SK-N-SH (cell line): ENCODE results near the gene IFNLR1. TPM values are rescaled to one million over a fixed set of nuclear protein-coding genes. Genes with fewer than 3 reads are reported as not detected.

Experiments used
- CTCF ChIA-PET: fragments of 300-600, 350-600 bp; formaldehyde crosslinking; extraction: SDS; loops from one replicate; lab custom pipeline; 2021; lab: Yijun Ruan, JAX
- POLR2A ChIA-PET: fragments of 350-600 bp; sonication (Branson Sonifier 250); formaldehyde crosslinking; extraction: SDS; loops from one replicate; lab custom pipeline; 2020; ENCODE audit warnings: antibody characterized with exemption, inconsistent platforms; lab: Yijun Ruan, JAX
- DNase-seq: peaks from one replicate; pipeline ENCODE4 v3.0.0; 2012
- H2AFZ ChIP-seq: fragments of 200-600 bp; sonication (generic); 2 replicates; pipeline ENCODE4 v1.8.1; 2016; ENCODE audit warnings: antibody characterized with exemption, mild to moderate bottlenecking, low read depth
- H3F3A ChIP-seq: fragments of 200-600 bp; sonication (generic); replicated peaks from 2 replicates; pipeline ENCODE3; 2016; ENCODE audit warnings: antibody characterized with exemption, mild to moderate bottlenecking; ENCODE audit not compliant: insufficient read depth
- H3K27ac ChIP-seq, 2 experiments: fragments of 200-500 bp in 1 of 2; fragments of 200-600 bp in 1 of 2; sonication (Bioruptor generic) in 1 of 2; sonication (generic), shearing (Covaris generic) in 1 of 2; 2 replicates each; pipeline versions ENCODE4 v1.5.1 to v1.6.1; 2014 to 2016; ENCODE audit warnings: low read depth in 2 of 2, inconsistent platforms in 1 of 2, low read length in 1 of 2, mild to moderate bottlenecking in 1 of 2, mixed read lengths in 1 of 2
- H3K27me3 ChIP-seq: fragments of 200-600 bp; sonication (generic), shearing (Covaris generic); 2 replicates; pipeline ENCODE4 v1.6.1; 2016; ENCODE audit warnings: mixed run types; ENCODE audit not compliant: insufficient read depth
- H3K36me3 ChIP-seq, 2 experiments: fragments of 200-500 bp in 1 of 2; fragments of 200-600 bp in 1 of 2; sonication (Bioruptor generic) in 1 of 2; sonication (generic) in 1 of 2; replicated peaks in 1 of 2; 2 replicates each; pipeline versions ENCODE3 to v1.5.1; 2014 to 2016; ENCODE audit warnings: low read length in 1 of 2, mild to moderate bottlenecking in 1 of 2; ENCODE audit not compliant: insufficient read depth in 2 of 2, control insufficient read depth in 1 of 2
- H3K4me1 ChIP-seq, 2 experiments: fragments of 200-500 bp in 1 of 2; fragments of 200-600 bp in 1 of 2; sonication (Bioruptor generic) in 1 of 2; sonication (generic), shearing (Covaris generic) in 1 of 2; 2 replicates each; pipeline versions ENCODE4 v1.5.1 to v1.6.1; 2014 to 2016; ENCODE audit warnings: low read depth in 1 of 2, low read length in 1 of 2, mixed run types in 1 of 2; ENCODE audit not compliant: insufficient read depth in 2 of 2, control insufficient read depth in 1 of 2
- H3K4me2 ChIP-seq: fragments of 200-600 bp; sonication (generic), shearing (Covaris generic); 2 replicates; pipeline ENCODE4 v1.6.1; 2017; ENCODE audit warnings: mixed run types
- H3K4me3 ChIP-seq, 2 experiments: fragments of 200-500 bp in 1 of 2; fragments of 200-600 bp in 1 of 2; sonication (Bioruptor generic) in 1 of 2; sonication (generic), shearing (Covaris generic) in 1 of 2; 2 replicates each; pipeline versions ENCODE4 v1.5.1 to v1.8.1; 2014 to 2016; ENCODE audit warnings: low read depth in 2 of 2, inconsistent platforms in 1 of 2, low read length in 1 of 2, mild to moderate bottlenecking in 1 of 2, mixed read lengths in 1 of 2, moderate library complexity in 1 of 2
- H3K79me2 ChIP-seq: fragments of 200-600 bp; sonication (generic); 2 replicates; pipeline ENCODE4 v1.8.1; 2017; ENCODE audit warnings: mild to moderate bottlenecking; ENCODE audit not compliant: insufficient read depth
- H3K9ac ChIP-seq: fragments of 200-600 bp; sonication (generic); 2 replicates; pipeline ENCODE4 v1.6.1; 2017; ENCODE audit warnings: mixed run types
- H3K9me2 ChIP-seq: fragments of 200-600 bp; sonication (generic); 2 replicates; pipeline ENCODE4 v1.6.1; 2017; ENCODE audit warnings: mixed run types
- H3K9me3 ChIP-seq: fragments of 200-600 bp; sonication (generic); 2 replicates; pipeline ENCODE4 v1.6.1; 2017; ENCODE audit warnings: mixed run types, mild to moderate bottlenecking, moderate library complexity
- H4K20me1 ChIP-seq: fragments of 200-600 bp; sonication (generic); 2 replicates; pipeline ENCODE4 v1.6.1; 2017; ENCODE audit warnings: mild to moderate bottlenecking, mixed run types; ENCODE audit not compliant: insufficient read depth
- CTCF ChIP-seq: fragments of 200-600 bp; sonication (generic); IDR thresholded peaks from 2 replicates; pipeline ENCODE4 v1.6.1; 2017; ENCODE audit warnings: antibody characterized with exemption, mild to moderate bottlenecking, moderate library complexity
- ELF1 ChIP-seq: IDR thresholded peaks from 2 replicates; pipeline ENCODE4 v1.4.0; 2012
- EZH2phosphoT487 ChIP-seq: fragments of 200-600 bp; sonication (generic); IDR thresholded peaks from 2 replicates; pipeline ENCODE4 v1.6.1; 2017; ENCODE audit warnings: low read depth, mixed run types, mild to moderate bottlenecking, antibody characterized with exemption, moderate library complexity, borderline replicate concordance
- FOSL2 ChIP-seq: IDR thresholded peaks from 2 replicates; pipeline ENCODE4 v1.4.0; 2012; ENCODE audit warnings: low read depth, mild to moderate bottlenecking, moderate library complexity, borderline replicate concordance
- FOXJ3 ChIP-seq: sonication (generic); formaldehyde crosslinking; IDR thresholded peaks from 2 replicates; pipeline ENCODE4 v1.5.1; 2020; ENCODE audit warnings: mild to moderate bottlenecking, missing genetic modification reagents
- GATA2 ChIP-seq: sonication (generic); formaldehyde crosslinking; IDR thresholded peaks from 2 replicates; pipeline ENCODE4 v1.5.0; 2020; ENCODE audit warnings: mild to moderate bottlenecking, missing genetic modification reagents
- IRF3 ChIP-seq: fragments of 150-350 bp; IDR thresholded peaks from 2 replicates; pipeline ENCODE4 v1.6.1; 2016; ENCODE audit warnings: mild to moderate bottlenecking, low read depth, low read length
- JUND ChIP-seq: IDR thresholded peaks from 2 replicates; pipeline ENCODE4 v1.4.0; 2012
- NRF1 ChIP-seq: IDR thresholded peaks from 2 replicates; pipeline ENCODE4 v1.6.1; 2012; ENCODE audit warnings: low read depth, mild to moderate bottlenecking, low read length
- PBX3 ChIP-seq: IDR thresholded peaks from 2 replicates; pipeline ENCODE4; 2012
- POLR2AphosphoS5 ChIP-seq: IDR thresholded peaks from 2 replicates; pipeline ENCODE4 v1.6.1; 2012; ENCODE audit warnings: low read depth, low read length
- RAD21 ChIP-seq: IDR thresholded peaks from 2 replicates; pipeline ENCODE4 v1.6.1; 2012; ENCODE audit warnings: mild to moderate bottlenecking, low read length
- RCOR1 ChIP-seq: fragments of 150-350 bp; IDR thresholded peaks from 2 replicates; pipeline ENCODE4 v1.6.1; 2017; ENCODE audit warnings: antibody characterized with exemption, low read length
- RFX5 ChIP-seq: IDR thresholded peaks from 2 replicates; pipeline ENCODE4 v1.6.1; 2012; ENCODE audit warnings: mild to moderate bottlenecking, improper control_type of control experiment, low read length
- RXRA ChIP-seq: IDR thresholded peaks from 2 replicates; pipeline ENCODE4 v1.4.0; 2012; ENCODE audit warnings: low read depth, mild to moderate bottlenecking, borderline replicate concordance
- SMC3 ChIP-seq: IDR thresholded peaks from 2 replicates; pipeline ENCODE4 v1.6.1; 2012; ENCODE audit warnings: low read depth, low read length, improper control_type of control experiment
- TCF12 ChIP-seq: IDR thresholded peaks from 2 replicates; pipeline ENCODE4 v1.4.0; 2012
- USF1 ChIP-seq: IDR thresholded peaks from 2 replicates; pipeline ENCODE4 v1.4.0; 2012; ENCODE audit warnings: low read depth, borderline replicate concordance
- YY1 ChIP-seq: IDR thresholded peaks from 2 replicates; pipeline ENCODE4 v1.4.0; 2012; ENCODE audit warnings: low read depth, mild to moderate bottlenecking
- WGBS: methylation state at CpG from one replicate; pipeline ENCODE4 v1.1.6; 2017; ENCODE audit warnings: low lambda C conversion rate; 5-methylcytosine and 5-hydroxymethylcytosine counted together
- polyA plus RNA-seq, 3 experiments: library from polyadenylated mRNA; depleted of rRNA; stranded (reverse); fragments of >200 nt; gene quantifications; 2 replicates each; pipeline ENCODE4 v1.2.3, GENCODE V29; 2012

IFNLR1 gene
- polyA plus RNA-seq, 1 of the 3 experiments (the other 2 are of a cell fraction) = 0.30 TPM

GRCh38 chr1:24202987-24203386, 15.9 kb upstream of the IFNLR1 start:
- H3K9ac ChIP-seq = no peak overlapping the region
- H3F3A ChIP-seq = no peaks in the 10 kb centered on the region
- no peak overlapping the region for H3K4me3 ChIP-seq
- no peaks in the 10 kb centered on the region for H3K79me2 ChIP-seq
- H4K20me1 ChIP-seq = no peaks in the 10 kb centered on the region
- WGBS = 96% methylated on average over 4 of the region's 4 CpGs
- no peak for DNase-seq
- ChIA-PET CTCF (interaction anchor here (0.9 to 10.7 kb wide), 10 partner anchors 11 to 384 kb away, joined by 3 to 451 read pairs (median 12); no protein-coding TSS in a partner anchor), POLR2A (no interaction called here)
- H3K9me3 ChIP-seq = no peaks in the 10 kb centered on the region
- no peak overlapping the region for H2AFZ ChIP-seq
- H3K4me2 ChIP-seq = no peak overlapping the region
- H3K27me3 ChIP-seq = no peaks in the 10 kb centered on the region
- H3K36me3 ChIP-seq = no peaks in the 10 kb centered on the region
- H3K9me2 ChIP-seq = no peaks in the 10 kb centered on the region
- no peak for TF ChIP-seq YY1
- no peak for TF ChIP-seq POLR2AphosphoS5
- no peak for TF ChIP-seq RCOR1
- TF ChIP-seq FOSL2 = no peak
- TF ChIP-seq JUND = no peak
- no peak for TF ChIP-seq USF1
- TF ChIP-seq CTCF = no peak
- no peak for TF ChIP-seq FOXJ3 (CRISPR knock-in tag)
- no peak for TF ChIP-seq TCF12
- no peak for TF ChIP-seq PBX3
- no peak for TF ChIP-seq RFX5
- no peak for TF ChIP-seq IRF3
- TF ChIP-seq EZH2phosphoT487 = no peak
- TF ChIP-seq GATA2 (CRISPR knock-in tag) = no peak
- no peak for TF ChIP-seq SMC3
- TF ChIP-seq RXRA = no peak
- TF ChIP-seq RAD21 = no peak
- TF ChIP-seq ELF1 = no peak
- TF ChIP-seq NRF1 = no peak
- no peak overlapping the region for H3K27ac ChIP-seq
- H3K4me1 ChIP-seq = peaks cover 0 to 7% of the 10 kb centered on the region in 2 experiments; a peak in 1 of 4 replicates
